ENCODE measurements around the gene IARS2.

The IARS2 gene

DNA sequence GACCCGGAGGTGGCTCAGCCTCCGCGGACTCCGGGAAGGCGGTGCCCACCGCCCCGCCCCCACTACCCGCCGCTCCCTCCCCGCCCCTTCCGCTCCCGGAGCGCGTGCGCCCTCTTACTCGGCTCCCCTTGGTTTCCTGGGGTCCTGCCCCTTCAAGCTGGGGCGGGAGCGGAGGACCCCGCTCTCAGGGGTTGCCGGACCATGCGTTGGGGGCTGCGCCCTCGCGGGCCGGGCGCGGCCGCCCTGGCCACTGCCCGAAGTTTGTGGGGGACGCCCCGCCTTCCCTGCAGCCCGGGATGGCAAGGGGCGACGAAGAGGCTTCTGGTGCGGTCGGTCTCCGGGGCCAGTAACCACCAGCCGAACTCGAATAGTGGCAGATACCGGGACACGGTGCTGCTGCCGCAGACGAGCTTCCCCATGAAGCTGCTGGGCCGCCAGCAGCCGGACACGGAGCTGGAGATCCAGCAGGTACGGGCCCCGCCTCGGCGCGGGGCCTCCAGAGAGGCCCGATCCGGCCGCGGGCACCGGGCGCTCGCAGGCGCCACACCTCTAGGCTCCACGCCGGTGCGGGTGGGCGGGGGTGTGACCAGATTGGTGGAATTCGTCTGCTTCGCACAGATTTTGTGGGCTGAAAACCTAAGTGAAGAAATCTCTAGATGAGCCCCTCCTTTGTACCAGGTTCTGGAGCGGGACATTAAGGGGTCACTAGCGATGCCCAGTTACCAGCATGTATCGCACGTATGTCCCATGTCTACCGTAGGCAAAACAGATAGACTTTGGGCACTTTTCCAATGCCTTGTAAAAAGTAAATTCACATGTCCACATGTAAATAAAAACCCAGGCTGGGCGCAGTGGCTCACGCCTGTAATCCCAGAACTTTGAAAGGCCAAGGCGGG is at the start of gene IARS2:
Gene IARS2, plus strand, starts transcription at position 117 of the 896 bp plus-strand sequence. Its CDS starts 85 bp downstream, at position 202.
- no CpG with 5 or more reads among the region's 73 CpGs for WGBS (ENCODE audit: insufficient coverage, insufficient read length)
- no peaks in the 10 kb centered on the region; the same call in 1 of the 2 replicates for H3K36me3 ChIP-seq (ENCODE audit: control insufficient read depth, insufficient read depth, low read length)
- no peak within 1 kb of the TSS for H3K27ac ChIP-seq (ENCODE audit: low read length)

DNA sequence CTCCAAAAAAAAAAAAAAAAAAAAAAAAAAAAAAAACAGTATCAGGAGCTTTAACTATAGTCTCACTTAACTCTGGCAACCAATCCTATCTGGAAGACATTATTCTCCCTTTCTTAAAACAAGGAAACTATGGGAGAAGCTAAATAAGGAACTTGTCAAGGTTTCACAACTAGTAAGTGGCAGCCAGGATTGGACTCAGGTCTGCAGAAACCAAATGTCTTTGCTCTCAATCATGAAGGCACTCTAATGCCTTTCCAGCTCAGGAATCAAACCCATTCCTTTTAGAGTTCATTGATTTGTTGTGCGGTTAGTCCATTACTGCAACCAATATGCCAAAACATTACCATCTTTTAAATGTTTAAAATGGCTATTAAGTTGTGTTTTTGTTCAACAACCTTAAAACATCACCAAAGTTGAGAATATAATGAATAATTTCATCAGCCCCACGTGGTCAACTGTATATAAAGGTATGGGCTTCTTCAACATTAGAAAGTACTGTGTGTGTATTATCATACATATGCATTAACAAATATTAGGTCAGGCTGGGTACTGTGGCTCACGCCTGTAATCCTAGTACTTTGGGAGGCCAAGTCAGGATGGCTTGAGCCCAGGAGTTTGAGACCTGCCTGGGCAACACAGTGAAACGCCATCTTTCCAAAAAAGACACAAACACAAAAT is 49.1 kb upstream of the IARS2 start:
- no peaks in the 10 kb centered on the region for H3K9me3 ChIP-seq (ENCODE audit: control insufficient read depth, insufficient read depth, low read length)
- no peak for DNase-seq (ENCODE audit: low read depth, low spot score)
- WGBS (ENCODE audit: insufficient coverage, insufficient read length): no CpG with 5 or more reads among the region's 4 CpGs
- no peaks in the 10 kb centered on the region for H3K4me1 ChIP-seq (ENCODE audit: control insufficient read depth, insufficient read depth, low read length)
- H3K36me3 ChIP-seq (ENCODE audit: control insufficient read depth, insufficient read depth, low read length): peaks cover 1% of the 10 kb centered on the region; the same call in 1 of the 2 replicates
- H3K4me3 ChIP-seq (ENCODE audit: low read length): no peak overlapping the region
- H3K27ac ChIP-seq (ENCODE audit: low read length): no peak overlapping the region
- H3K27me3 ChIP-seq (ENCODE audit: control insufficient read depth, insufficient read depth, low read length): no peaks in the 10 kb centered on the region

More for the DNA sequence above, at the start of gene IARS2:
- DNase-seq (ENCODE audit: low read depth, low spot score): peak; percentile 60
- Histone ChIP-seq H3K27me3 (ENCODE audit: control insufficient read depth, insufficient read depth, low read length) (no peaks in the 10 kb centered on the region), H3K4me1 (ENCODE audit: control insufficient read depth, insufficient read depth, low read length) (no peaks in the 10 kb centered on the region), H3K9me3 (ENCODE audit: control insufficient read depth, insufficient read depth, low read length) (no peaks in the 10 kb centered on the region), H3K4me3 (ENCODE audit: low read length) (peak within 1 kb of the TSS; percentile 93)

DNA sequence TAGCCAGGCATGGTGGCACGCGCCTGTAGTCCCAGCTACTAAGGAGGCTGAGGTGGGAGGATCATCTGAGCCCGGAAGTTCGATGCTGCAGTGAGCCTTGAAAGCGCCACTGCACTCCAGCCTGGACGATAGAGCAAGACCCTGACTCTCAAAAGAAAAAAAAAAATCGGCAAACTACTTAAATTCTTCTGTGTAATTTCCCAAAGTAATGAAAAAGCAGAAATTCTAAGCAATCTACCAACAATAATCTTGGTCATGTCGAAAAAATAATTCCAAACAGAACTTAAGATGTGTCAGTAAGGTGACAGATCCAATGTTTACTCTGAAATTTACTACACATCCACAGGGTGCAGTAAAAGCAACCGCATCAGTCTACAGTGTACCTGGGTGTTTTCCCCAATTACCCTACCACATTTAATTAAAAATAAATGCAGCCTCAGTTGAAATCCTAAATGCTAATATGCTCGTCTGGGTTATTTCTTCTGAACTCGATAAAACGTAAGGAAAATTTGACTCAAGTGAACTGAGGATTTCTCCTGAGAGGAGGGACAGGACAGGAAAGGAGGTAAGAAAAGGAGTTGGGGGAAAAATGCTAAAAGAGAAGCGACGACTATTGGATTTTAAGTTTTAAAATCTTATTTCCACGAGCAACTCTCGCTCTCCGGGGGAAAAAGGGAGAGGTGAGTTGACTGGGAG is 48.4 kb upstream of the IARS2 start:
- no peaks in the 10 kb centered on the region for H3K4me1 ChIP-seq (ENCODE audit: control insufficient read depth, insufficient read depth, low read length)
- H3K36me3 ChIP-seq (ENCODE audit: control insufficient read depth, insufficient read depth, low read length): no peaks in the 10 kb centered on the region
- no peak overlapping the region for H3K27ac ChIP-seq (ENCODE audit: low read length)
- H3K9me3 ChIP-seq (ENCODE audit: control insufficient read depth, insufficient read depth, low read length): no peaks in the 10 kb centered on the region
- no CpG with 5 or more reads among the region's 17 CpGs for WGBS (ENCODE audit: insufficient coverage, insufficient read length)
- H3K27me3 ChIP-seq (ENCODE audit: control insufficient read depth, insufficient read depth, low read length): no peaks in the 10 kb centered on the region
- H3K4me3 ChIP-seq (ENCODE audit: low read length): peak overlapping the region; percentile 86; the same call in 1 of the 2 replicates
- DNase-seq (ENCODE audit: low read depth, low spot score): no peak

DNA sequence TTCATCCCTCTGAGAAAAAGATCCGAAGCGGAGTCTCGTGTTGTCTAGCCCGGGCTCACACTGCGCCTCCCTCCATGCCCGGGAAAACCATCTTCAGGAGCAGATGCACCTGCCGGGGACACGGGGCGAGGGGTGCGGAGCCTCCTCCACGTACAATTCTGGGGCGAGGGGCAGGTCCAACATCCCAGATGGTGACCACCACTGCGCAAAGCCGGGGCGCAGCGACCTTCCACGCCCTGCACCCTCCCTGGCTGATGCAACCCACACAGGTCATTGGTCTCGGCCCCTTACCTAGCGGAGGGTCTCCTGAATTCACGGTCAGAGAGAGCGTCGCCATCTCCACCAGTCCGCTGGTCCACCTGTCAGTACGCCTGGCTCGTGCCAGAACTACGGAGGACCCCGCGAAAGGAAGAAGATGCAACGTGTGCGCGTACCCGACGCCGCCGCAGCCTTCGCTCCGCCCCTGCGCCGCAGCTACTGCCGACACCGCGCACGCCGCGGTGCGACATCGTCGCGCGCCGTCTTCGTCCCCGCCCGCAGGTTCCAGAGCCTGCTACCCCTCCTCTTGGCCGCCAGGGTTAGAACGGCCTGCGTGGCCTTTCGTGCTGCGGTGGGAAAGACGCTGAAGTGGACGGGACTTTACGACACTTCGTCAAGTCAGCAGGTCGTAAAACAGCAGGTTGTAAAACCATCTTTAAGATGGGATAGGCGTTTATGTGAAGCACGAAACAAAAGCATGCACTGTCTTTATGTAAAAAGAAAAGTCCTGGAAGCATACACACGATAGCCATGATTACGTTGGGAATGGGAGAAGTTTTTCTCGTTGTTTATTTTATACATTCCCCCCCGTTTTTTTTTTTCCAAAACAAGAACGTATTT is 47.6 kb upstream of the IARS2 start, which contains the start of gene EPRS1:
Gene EPRS1, minus strand, starts transcription at position 454 of the 879 bp plus-strand sequence. Its CDS starts 117 bp downstream, at position 337.
- DNase-seq (ENCODE audit: low read depth, low spot score): peak; percentile 94

DNA sequence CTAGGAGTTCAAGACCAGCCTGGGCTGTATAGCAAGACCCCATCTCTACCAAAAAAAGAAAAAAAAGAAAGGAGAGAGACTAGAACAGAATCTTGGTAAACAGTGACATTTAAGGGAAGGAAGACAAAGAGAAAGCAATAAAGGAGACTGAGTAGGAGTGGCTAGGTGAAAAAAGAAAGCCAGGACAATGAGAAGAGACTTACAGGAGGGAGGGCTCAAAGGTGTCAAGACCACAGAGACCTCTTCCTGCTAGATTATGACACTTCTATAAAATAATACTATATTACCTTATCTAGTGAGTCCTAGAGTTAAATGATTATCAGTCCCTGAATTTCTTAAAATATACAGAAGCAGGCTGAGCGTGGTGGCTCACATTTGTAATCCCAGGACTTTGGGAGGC is 37.6 kb upstream of the IARS2 start:
- Histone ChIP-seq H3K9me3 (ENCODE audit: control insufficient read depth, insufficient read depth, low read length) (no peaks in the 10 kb centered on the region), H3K4me1 (ENCODE audit: control insufficient read depth, insufficient read depth, low read length) (no peaks in the 10 kb centered on the region), H3K36me3 (ENCODE audit: control insufficient read depth, insufficient read depth, low read length) (no peaks in the 10 kb centered on the region), H3K27me3 (ENCODE audit: control insufficient read depth, insufficient read depth, low read length) (no peaks in the 10 kb centered on the region), H3K4me3 (ENCODE audit: low read length) (no peak overlapping the region), H3K27ac (ENCODE audit: low read length) (no peak overlapping the region)
- no peak for DNase-seq (ENCODE audit: low read depth, low spot score)
- no CpG with 5 or more reads among the region's 1 CpG for WGBS (ENCODE audit: insufficient coverage, insufficient read length)

More for the DNA sequence above, 47.6 kb upstream of the IARS2 start, which contains the start of gene EPRS1:
- H3K36me3 ChIP-seq (ENCODE audit: control insufficient read depth, insufficient read depth, low read length): no peaks in the 10 kb centered on the region
- no peak within 1 kb of the TSS for H3K27ac ChIP-seq (ENCODE audit: low read length)
- WGBS (ENCODE audit: insufficient coverage, insufficient read length): no CpG with 5 or more reads among the region's 71 CpGs
- no peaks in the 10 kb centered on the region for H3K27me3 ChIP-seq (ENCODE audit: control insufficient read depth, insufficient read depth, low read length)
- peak within 1 kb of the TSS; percentile 86 for H3K4me3 ChIP-seq (ENCODE audit: low read length)
- no peaks in the 10 kb centered on the region for H3K4me1 ChIP-seq (ENCODE audit: control insufficient read depth, insufficient read depth, low read length)
- H3K9me3 ChIP-seq (ENCODE audit: control insufficient read depth, insufficient read depth, low read length): no peaks in the 10 kb centered on the region

DNA sequence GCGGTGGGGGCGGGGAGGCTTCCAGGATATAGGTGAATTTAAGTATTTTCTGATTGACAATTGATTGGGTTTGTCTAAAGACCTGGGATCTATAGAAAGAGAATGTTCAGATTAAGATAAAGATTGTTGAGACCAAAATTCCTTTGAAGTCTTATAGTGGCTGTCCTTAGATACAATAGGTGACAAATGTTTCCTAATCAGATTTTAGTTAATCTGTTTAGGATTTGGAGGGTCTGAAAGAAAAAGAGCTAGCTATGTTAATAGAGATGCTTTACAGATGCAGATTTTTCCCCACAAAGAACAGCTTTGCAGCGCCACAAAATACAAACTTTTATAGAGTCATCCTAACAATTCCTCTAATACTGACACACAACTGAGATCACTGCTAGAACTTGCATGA is 33.1 kb upstream of the IARS2 start:
- no peak overlapping the region for H3K27ac ChIP-seq (ENCODE audit: low read length)
- no CpG with 5 or more reads among the region's 3 CpGs for WGBS (ENCODE audit: insufficient coverage, insufficient read length)
- H3K27me3 ChIP-seq (ENCODE audit: control insufficient read depth, insufficient read depth, low read length): no peaks in the 10 kb centered on the region
- H3K4me1 ChIP-seq (ENCODE audit: control insufficient read depth, insufficient read depth, low read length): no peaks in the 10 kb centered on the region
- no peaks in the 10 kb centered on the region for H3K36me3 ChIP-seq (ENCODE audit: control insufficient read depth, insufficient read depth, low read length)
- H3K4me3 ChIP-seq (ENCODE audit: low read length): no peak overlapping the region
- no peak for DNase-seq (ENCODE audit: low read depth, low spot score)
- no peaks in the 10 kb centered on the region for H3K9me3 ChIP-seq (ENCODE audit: control insufficient read depth, insufficient read depth, low read length)

DNA sequence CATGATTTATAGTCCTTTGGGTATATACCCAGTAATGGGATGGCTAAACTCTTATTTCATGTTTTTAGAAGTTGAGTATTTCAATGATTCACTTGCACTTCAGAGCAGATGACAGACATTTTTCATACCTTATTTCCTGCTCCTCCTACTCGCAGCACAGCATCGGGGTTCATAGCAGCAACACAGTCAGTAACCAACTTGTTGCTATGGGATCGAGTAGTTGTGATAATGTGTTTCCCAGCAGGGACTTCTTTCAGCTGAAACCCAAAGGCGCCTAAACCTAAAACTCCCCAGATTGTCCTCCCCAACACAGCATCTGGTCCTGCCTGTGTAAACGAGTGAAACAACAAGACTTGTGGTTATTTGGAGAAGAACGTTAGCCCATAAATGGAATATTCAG is 31.3 kb upstream of the IARS2 start:
- Histone ChIP-seq H3K4me3 (ENCODE audit: low read length) (no peak overlapping the region), H3K27me3 (ENCODE audit: control insufficient read depth, insufficient read depth, low read length) (no peaks in the 10 kb centered on the region), H3K27ac (ENCODE audit: low read length) (no peak overlapping the region), H3K9me3 (ENCODE audit: control insufficient read depth, insufficient read depth, low read length) (no peaks in the 10 kb centered on the region), H3K36me3 (ENCODE audit: control insufficient read depth, insufficient read depth, low read length) (no peaks in the 10 kb centered on the region), H3K4me1 (ENCODE audit: control insufficient read depth, insufficient read depth, low read length) (no peaks in the 10 kb centered on the region)
- DNase-seq (ENCODE audit: low read depth, low spot score): no peak
- WGBS (ENCODE audit: insufficient coverage, insufficient read length): no CpG with 5 or more reads among the region's 6 CpGs

DNA sequence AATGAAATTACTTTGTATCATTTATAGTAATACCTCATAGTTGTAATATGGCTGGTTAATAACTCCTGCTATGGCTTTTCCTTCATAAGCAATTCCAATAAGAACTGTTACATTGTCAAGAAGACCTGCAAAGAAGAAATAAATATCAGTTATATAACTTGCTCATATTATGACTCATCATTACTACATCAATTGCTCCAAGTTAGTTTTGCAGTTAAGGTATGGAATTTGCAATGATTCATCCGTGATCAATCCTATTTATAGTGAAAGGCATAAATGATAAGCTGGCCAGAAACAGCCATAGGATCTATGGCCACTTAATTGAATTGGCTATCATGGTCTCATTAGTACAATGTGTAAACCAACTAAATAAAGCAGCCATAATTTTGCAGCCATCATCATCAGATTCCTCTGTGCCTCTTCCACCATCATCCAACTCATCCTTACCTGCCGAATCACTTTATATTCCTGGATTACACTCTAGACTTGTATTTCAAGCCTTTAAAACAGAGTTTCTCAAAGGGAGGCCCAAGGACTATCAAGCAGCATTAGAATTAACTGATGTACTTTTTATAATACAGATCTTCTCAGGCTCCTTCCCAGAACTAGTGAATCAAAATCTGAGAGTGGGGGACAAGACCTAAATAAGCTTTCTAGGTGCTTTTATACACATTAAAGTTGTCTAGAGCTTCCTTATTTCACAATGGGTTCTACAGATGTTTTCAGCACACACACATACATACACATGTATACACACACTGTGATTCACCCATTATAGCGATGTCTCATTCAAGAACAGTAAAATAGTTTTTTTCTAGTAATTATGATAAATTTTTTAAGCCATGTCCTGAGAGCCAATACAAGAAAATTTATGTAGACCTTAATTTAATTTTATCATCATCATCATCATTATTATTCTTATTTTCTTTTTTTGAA is 26.4 kb upstream of the IARS2 start:
- no peaks in the 10 kb centered on the region for H3K27me3 ChIP-seq (ENCODE audit: control insufficient read depth, insufficient read depth, low read length)
- no peaks in the 10 kb centered on the region for H3K9me3 ChIP-seq (ENCODE audit: control insufficient read depth, insufficient read depth, low read length)
- no peak overlapping the region for H3K27ac ChIP-seq (ENCODE audit: low read length)
- H3K36me3 ChIP-seq (ENCODE audit: control insufficient read depth, insufficient read depth, low read length): no peaks in the 10 kb centered on the region
- no peak for DNase-seq (ENCODE audit: low read depth, low spot score)
- WGBS (ENCODE audit: insufficient coverage, insufficient read length): no CpG with 5 or more reads among the region's 3 CpGs
- no peaks in the 10 kb centered on the region for H3K4me1 ChIP-seq (ENCODE audit: control insufficient read depth, insufficient read depth, low read length)
- H3K4me3 ChIP-seq (ENCODE audit: low read length): no peak overlapping the region
